NK-92 treated with Interleukin-12 subunit alpha and Interleukin-12 subunit beta, amount 100 ng/mL, for 24 hours (cell line): ENCODE data around the gene CRYAB.

Experiments used
- DNase-seq: peaks from one replicate; lab custom pipeline; 2025; lab: John Stamatoyannopoulos, UW

Gene CRYAB, protein sequence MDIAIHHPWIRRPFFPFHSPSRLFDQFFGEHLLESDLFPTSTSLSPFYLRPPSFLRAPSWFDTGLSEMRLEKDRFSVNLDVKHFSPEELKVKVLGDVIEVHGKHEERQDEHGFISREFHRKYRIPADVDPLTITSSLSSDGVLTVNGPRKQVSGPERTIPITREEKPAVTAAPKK

DNA sequence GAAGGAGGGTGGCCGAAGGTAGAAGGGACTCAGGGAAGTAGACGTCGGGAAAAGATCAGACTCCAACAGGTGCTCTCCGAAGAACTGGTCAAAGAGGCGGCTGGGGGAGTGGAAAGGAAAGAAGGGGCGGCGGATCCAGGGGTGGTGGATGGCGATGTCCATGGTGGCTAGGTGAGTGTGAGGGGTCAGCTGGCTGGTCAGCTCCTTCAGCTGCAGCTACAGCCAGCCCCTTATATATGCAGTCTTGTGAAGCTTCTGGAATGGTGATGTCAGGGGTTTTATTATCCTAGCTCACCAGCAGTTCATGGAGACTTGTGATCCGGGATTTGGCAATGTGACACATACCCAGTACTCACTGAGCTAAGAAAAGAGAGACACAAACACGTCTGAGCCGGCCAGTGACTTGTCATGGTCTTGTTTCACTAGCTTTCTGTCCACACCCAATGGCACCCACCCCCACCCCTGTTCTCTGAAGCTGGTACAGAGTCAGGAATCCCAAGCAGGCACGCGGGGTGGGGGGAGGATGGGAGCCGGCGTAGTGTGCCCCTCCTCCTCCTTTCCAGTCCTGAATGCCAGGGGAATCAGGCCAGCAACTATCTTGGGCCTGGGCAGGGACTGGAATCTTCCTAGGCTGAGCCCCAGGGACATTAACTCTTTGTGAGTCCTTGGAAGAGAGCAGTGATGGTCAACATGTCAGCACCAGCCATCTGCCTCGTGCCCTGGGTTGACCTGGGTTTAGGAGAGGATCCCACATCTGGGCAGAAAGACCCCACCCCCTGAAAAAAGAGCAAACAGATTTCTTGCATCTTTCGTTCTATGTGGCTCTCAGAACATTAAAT, at the start of gene CRYAB:
CRYAB (minus strand) TSS at position 208 of the 839 bp plus-strand sequence; CDS start at position 162, 46 bp downstream.
- no peak for DNase-seq

DNA sequence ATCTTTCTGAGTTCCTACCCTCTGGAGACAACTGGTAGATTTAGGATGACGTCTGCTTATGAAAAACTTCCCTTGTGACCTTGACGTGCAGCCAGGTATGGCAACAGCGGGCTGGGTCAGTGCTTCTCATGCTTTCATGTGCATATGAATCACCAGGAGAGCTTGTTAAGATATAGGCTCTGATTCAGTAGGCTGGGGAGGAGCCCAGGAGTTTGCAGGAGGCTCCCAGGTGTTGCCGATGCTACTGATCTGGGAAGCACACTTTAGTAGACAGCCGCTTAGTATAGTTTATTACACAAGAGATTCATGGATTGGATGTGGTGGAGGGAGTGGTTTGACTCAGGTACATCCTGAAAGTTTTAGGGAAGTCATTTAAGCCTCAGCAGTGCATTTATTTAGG, 49.3 kb upstream of the CRYAB start:
- no peak for DNase-seq

DNA sequence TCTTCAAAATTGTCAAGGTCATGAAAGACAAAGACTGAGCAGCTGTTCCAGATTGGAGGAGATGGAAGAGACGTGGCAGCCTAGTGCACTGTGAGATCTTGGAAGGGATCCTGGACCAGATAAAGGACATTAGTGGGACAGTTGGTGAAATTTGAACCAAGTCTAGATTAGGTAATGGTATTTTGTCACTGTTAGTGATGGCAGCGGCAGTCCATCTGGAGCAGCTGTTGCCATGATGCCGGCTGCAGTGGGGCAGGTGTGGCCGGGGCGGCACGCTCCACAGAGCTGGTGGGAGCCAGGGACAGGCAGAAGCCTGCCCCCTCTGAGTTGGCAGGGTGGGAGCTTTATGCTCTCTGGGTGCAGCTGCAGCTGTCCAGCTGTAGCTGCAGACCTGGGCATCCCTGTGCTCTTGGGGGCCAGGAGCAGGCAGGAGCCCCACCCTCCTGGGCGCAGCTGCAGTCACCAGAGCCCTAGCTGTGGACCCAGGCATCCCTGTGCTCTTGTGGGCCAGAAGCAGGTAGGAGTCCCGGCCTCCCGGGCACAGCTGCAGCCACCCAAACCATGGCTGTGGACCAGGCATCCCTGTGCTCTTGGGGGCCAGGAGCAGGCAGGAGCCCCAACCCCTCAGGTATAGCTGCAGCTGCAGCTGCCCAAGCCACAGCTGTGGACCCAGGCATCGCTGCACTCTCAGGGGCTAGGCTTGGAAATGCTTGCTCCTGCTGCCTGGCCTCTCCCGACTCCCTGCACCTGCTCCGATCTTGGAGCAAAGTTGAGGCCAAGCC, 46.3 kb upstream of the CRYAB start:
- no peak for DNase-seq

DNA sequence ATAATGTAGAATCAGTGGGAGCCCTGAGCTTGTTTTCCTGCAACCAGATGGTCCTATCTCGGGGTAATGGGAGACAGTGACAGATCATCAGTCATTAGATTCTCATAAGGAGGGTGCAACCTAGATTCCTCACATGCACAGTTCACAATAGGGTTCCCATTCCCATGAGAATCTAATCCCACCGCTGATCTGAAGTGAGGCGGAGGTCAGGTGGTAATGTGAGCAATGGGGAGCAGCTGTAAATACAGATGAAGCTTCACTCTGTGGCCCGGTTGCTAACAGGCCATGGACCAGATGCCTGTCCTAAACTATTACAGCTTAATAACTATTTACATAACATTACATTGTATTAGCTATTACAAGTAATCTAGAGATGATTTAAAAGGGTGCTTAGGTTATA, 42.6 kb upstream of the CRYAB start:
- DNase-seq, result no peak

DNA sequence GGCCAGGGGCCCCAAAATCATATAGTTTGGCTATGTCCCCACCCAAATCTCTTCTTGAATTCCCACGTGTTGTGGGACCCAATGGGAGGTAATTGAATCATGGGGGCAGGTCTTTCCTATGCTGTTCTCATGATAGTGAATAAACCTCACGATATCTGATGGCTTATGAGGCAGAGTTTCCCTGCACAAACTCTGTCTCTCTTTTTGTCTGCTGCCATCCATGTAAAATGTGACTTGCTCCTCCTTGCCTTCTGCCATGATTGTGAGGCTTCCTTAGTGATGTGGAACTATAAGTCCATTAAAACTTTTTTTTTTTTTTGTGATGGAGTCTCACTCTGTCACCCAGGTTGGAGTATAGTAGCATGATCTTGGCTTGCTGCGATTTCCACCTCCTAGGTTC, 40.0 kb upstream of the CRYAB start:
- no peak for DNase-seq

DNA sequence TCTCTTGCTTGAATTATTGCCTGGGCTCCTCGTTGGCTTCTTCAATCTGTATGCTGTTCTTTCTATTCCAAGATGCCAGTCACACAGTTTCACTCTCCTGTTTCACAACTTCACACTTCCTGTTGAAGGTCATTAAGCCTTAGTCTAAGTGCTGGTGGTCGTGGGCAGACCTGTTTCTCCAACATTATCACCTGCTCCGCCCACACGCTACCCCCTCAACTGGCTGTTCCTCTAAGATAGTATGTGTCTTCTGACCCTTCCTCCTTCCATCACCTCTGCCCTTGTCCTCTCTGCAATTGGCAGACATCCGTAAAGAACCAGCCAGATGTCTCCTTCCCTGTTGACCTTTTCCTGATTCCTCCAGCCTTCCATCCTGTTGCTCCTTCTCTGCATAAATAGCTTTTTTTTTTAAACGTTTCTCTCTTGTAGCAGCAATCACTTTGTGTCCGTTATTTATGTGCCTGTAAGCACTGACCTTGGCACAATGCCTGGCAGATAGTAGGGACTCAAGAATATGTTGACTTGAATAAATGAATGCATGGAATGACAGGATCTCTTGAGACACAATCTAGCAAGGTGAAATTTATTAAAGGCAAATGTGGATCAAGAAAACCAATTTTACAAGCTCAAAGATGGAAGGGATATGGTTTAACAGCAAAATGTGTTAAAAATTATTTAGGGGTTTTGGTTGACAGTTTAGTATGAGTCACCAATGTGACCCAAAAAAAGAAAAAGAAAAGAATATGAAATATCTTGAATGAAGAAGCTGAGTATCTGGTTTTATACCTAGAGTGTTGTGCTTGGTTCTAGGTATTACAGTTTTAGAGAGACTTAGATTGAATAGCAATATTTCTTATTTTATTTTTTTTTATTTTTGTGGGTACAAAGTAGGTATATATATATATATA, 38.2 kb upstream of the CRYAB start:
- DNase-seq, result peak; percentile 40

DNA sequence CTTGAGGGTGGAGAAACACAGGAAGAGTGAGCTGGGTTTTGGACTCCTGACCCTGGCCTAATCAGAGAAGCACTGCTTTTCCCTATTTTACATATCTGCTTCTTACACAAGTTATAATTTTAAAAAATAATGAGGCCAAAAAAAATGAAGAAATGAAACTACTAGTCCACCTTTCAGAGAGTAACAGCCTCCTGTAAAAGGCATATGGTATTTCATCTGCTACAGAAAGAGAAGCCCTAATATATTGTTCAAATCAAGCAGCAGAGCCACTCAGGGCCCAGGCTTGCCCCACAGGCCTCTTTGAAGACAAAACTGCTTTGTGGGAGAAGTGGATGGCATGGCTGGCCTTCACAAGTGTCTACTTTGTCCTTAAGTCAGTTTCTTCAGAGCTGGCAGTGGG, 35.6 kb upstream of the CRYAB start:
- no peak for DNase-seq

DNA sequence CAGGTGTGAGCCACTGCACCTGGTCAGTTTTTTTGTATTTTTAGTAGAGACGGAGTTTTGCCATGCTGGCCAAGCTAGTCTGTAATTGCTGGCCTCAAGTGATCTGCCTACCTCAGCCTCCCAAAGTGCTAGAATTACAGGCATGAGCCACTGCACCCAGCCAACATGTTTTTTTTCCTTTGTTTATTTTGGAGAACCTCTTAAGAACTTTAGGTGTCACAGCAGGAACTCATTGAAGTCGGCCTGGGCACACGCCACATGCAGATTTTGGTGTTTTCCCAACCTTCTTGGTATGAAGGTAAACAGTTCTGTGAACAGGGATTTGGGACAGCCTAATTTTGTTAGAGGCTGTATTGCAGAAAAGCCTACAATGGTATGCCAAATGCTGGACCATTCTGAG, 34.9 kb upstream of the CRYAB start:
- DNase-seq, result no peak

DNA sequence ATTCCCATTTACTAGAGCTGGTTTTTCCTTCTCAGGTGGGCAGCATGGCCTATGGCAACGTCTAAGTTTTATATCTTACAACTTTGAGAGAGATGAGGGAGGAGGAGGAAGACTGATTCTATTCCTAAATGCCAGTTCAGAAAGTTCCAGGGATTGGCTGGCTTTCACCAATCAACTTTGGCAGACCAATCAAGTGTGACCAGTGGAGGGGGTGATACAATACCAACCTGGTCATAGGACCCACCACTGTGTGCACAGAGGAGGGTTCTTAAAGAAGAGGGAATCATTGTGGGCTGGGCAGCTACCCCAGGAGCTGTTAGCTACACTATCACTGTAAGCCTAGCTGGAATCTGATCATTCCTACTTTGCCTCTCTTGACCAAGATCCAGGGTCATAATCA, 33.6 kb upstream of the CRYAB start:
- no peak for DNase-seq

DNA sequence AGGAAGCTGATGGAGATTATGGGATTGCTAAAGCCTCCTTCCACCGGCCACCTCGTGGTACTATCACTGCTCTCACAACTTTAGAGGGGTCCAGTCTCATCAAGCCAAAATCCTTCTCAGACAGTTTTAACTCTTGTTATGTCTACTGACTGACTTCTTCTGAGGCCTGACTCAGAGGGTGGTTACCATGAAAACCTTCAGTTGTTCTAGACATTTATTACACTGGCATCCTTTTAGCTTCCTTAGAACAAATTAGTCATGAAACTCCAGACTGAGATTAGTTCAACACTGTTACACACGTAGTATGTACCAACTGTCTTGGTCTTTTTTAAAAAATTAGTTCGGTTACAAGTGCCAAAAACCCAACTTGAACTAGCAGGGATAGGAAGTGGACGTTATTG, 33.1 kb upstream of the CRYAB start:
- DNase-seq, result no peak

DNA sequence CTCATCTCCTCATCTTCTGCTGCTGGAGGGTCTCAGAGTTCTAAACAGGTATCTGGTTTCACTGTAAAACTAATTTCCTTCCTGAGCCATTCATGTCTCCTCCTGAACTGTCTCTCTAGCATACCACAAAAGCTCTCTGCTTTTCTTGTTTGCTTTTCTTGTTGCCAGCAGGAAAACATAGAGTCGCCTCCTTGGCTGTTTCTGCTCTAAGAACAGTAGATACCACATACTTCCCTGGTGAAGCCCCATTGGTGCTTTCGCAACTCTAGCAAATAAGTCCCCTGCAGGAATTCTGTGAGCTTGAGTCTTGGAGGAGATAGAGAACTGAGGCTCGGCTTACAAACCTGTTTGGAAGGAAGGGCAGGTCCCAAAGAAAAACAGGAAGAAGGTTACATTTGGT, 32.6 kb upstream of the CRYAB start:
- no peak for DNase-seq

DNA sequence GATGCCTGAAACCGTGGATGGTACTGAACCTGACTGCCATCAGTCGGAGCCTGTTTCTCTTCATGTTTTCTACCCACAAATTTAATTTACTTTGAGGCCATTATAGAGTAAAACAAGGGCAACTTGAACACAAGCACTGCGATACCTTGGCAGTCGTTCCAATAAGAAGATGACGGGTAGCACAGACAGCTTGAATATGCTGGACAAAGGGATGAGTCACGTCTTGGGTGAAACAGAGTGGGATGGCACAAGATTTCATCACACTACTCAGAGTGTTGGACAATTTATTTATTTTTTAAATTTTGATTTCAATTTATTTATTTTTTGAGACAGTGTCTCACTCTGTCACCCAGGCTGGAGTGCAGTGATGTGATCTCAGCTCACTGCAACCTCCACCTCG, 31.3 kb upstream of the CRYAB start:
- no peak for DNase-seq

DNA sequence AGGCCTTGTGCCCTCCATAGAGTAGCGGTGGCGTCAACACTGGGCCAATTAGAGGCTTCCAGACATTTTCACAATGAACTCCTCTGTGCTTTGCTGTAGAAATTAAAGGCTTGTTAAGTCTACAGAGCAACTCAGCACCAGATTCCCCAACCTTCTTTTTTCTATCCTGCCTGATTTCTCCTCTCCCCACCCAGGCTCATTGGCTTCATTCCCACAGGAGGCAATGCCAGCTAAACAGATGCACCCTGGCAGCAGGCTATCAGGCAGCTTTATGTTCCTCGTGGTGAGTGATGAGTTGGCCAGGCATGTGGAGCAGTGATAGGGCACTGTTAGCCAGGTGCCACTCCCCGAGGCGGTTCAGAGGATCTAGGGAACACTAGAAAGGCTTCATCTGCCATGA, 30.4 kb upstream of the CRYAB start:
- DNase-seq, result no peak

DNA sequence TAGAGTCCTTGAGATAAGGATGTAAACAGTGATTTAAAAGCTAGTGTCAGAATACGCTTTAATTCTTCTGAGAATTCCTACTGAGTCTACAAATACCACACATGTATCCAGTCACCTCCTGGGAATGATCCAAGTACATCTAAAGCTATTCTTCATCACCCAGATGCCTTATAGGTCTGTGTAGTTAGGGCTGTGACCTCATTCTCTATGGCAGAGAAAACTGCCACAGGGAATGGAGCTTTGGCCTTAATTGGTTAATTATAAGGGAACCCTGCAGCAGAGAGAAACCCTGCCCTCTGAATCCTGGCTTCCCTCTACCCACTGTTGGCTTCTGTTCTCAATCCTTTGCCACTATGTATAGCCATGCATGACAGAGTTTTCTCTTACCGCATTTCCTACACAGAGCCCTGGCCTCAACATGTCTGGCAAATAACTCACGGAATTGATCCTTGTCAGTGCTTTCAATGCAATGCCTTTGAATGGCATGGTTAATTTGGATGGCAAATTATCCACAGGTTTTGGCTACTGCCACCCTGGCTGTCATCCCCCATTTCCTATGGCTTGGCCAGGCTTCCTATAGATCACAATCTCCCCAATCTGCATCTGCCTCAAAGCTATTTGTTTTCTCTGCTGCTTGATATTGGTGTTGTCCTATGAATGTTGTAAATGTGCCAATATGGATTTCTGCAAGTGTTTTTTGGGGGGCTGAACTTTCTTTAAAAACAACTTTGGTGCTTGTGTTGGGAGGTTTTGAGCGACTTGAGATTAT, 28.4 kb upstream of the CRYAB start:
- DNase-seq, result no peak

DNA sequence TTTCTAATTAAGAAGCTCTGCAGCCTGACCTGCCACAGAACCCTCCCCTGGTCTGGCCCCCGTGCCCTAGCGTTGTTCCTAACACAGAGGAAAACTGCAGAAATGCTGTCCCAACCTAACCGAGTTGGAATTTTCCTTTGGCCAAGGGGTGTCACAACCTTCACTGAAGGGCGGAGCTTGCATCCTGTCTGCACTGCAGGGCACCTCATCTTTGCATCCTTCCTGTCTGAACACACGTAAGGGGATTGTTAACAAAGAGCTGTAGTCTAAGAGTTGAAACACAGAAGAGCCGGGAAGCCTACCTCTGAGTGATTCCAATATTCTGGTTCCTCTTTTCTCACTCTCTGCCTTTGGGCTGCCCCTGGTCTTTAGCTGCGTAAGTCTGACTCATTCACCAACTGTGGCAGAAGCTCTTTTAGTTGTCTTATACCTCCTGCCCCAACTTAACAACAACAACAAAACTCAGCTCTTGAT, 27.2 kb upstream of the CRYAB start:
- peak; percentile 15 for DNase-seq

DNA sequence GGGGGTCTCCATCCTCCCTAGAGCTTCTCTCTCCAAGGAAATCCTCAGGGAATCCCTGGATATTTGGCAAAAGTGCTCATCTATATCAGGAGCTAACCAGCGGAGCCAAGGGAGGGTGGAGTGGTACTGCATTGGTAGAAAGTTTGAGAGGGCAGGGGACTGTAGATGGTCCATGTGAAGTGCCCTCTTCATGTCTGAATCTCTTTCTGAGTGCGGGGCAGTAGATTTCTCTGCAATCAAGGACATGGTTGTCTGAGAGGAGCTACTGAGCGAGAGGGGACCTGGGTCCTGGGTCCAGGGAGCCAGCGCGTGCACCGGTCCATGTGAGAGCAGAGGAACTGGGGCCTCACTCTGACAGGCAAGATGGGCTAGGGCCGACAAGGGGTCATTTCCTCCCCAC, 26.3 kb upstream of the CRYAB start:
- DNase-seq, result no peak

DNA sequence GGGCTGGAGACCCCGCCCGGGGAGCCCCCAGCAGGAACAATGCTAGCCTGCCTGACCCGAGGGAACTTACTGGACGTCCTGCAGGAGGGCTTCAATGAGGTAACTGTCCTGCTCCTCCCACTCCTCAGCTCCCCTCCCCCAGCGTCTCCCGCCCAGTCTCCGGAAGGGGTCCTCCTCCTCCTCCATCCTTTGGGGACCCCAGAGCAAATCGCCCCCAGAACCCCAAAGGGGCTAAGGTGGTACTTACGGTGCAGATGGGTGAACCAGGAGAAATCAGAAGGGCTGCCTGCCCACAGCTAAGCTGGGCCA, 25.8 kb upstream of the CRYAB start:
- DNase-seq, result no peak

DNA sequence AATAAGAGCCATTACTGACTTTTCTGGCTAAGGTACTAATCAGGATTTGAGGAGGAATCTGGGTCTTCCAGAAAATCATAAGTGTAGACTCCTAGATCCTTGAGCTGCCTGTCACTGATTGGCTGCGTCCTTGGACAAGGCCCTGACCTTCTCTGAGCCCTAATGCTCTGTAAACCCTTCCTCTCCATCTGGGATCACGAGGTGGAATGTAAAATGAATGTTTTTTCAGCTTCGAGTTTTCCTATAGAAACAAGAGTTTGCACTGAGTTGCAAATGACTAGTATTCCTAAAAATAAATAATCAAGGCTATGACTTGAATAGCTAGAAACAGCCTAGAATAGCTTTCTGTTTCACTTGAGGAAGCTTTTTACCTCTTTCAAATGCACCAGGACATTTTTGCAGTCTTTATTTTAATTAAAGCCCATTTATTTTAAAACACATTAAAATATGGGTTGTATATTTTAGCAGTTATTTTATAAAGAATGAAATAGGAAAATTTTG, 24.5 kb upstream of the CRYAB start:
- DNase-seq, result no peak

DNA sequence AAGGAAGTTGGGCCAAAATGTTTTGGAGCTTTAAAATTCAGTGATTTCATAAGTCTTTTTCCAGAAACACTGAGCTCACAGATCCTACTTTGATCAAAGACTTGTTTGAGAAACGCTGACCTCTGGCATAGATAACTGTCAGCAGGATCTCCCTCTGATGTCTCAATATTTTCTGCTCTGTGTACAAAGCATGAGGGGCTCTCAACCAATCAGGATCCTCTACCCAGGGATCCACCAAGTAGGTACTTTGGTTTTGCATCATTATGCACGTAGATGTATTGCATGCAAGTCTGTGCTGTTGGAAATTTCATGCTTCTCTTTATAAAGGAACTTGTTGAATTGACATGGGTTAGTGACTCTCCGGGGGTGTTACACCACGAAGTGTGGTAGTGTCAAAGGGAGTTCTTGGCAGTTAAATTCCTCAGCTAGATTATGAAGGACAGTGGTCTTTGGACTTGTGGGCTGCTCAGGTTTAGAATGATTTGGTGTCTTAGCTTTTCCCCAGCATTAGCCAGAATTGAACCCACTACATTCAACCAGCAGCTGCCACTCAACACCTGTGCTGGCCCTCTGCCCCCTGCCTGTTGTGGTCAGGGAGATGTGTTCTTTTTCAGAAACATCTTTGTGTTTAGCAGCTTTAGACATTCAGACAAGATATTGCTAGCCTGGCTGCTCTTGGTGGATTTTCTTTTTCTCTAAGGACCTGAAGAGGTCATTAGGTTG, 23.9 kb upstream of the CRYAB start:
- no peak for DNase-seq

DNA sequence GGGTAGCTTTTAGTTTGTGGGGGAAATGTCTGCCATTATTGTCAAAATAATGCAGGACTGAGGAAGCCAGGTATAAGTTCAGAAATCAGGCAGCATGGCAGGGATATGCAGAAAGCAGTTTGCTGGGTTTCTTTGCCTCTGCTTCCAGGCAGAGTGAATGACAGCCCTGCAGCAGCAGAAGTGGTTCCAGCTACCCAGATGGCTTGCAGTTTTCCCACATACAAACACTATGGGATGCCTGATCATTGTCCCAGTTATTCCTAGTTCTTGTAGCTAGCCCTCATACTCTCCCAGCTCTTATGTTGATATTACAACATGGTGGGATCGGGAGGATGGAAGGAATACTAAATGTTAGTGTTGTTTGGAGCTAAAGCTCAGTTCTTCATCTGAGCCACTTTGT, 22.7 kb upstream of the CRYAB start:
- no peak for DNase-seq
